ENCODE measurements around the gene SLC22A4.

Gene SLC22A4

DNA sequence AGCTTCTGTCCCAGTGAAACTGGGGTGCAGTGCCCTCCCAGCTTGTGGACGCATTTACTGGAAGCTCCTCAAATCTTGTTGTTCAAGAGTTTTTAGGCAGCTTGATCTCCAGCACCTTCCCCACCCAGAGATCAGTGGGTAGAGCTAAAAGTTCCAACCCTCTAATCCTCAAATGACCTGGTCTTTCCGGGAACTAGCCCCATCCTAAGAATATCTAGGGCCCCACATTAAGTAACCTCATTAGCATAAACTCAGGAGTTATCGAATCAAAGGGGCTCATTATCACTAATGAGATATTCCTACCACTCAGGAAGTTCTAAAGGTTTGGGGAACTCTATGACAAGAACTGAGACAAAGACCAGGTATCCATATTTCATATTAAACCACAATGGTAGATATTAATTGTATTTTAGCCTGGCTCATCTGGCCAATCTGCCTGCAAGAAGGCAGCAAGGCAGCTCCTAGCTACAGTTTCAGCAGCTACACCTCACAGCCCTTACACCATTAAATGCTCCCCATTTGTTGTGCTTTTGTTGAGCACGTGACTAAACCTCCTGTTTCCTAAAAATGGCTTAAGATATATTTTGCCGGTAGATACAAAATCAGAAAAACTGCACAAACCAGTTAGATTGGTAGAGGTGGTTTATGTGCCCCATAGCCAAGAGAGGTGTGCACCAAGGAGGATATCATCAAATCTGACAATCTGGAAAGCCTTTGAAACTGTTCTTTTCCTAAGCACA, 50.8 kb downstream of the SLC22A4 start:
- no peak for DNase-seq

GRCh38 chr5:132353486-132353995, 59.3 kb downstream of the SLC22A4 start:
- DNase-seq, result no peak

GRCh38 chr5:132354381-132355139, 60.4 kb downstream of the SLC22A4 start:
- no peak for DNase-seq

DNA sequence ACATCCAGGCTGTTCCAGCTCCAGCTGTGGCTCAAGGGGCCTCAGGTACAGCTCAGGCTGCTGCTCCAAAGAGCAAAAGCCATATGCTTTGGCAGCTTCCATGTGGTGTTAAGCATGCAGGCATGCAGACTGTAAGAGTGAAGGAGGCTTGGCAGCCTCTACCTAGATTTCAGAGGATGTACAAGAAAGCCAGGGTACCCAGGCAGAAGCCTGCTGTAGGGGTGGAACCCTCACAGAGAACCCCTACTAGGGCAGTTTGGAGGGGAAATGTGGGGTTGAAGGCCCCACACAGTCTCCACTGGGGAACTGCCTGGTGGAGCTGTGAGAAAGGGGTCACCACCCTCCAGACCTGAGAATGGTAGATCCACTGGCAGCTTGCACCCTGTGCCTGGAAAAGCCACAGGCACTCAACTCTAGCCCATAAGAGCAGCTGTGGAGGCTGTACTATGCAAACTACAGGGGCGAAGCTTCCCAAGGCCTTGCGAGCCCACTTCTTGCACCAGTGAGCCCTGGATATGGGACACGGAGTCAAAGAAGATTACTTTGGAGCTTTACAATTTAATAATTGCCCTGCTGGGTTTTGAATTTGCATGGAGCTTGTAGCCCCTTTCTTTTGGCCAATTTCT, 61.1 kb downstream of the SLC22A4 start:
- DNase-seq, result no peak

DNA sequence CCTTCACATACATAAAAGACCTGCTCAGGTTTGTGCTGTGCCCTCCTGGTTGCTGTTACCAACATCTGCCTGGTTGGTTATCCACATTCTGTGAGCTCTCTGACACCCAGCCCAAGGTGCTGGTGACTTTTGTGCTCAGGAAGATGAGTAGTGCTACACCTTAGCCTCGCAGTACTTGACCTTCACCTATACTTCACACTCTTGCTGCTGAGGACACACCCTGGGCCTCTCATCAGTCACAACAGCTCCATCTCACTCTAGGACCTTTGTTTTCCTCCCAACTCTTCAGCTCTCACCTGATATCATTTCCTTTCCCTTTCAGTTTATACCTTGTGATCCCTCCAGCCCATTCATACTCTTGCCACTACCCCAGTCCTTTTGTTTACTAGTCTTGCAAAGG, 64.6 kb downstream of the SLC22A4 start:
- DNase-seq, result no peak

GRCh38 chr5:132362086-132362485, 67.9 kb downstream of the SLC22A4 start:
- no peak for DNase-seq

GRCh38 chr5:132363431-132364112, 69.4 kb downstream of the SLC22A4 start:
- DNase-seq, result no peak

- no peak for DNase-seq
Observed at GRCh38 chr5:132364319-132364718, 70.1 kb downstream of the SLC22A4 start.

DNA sequence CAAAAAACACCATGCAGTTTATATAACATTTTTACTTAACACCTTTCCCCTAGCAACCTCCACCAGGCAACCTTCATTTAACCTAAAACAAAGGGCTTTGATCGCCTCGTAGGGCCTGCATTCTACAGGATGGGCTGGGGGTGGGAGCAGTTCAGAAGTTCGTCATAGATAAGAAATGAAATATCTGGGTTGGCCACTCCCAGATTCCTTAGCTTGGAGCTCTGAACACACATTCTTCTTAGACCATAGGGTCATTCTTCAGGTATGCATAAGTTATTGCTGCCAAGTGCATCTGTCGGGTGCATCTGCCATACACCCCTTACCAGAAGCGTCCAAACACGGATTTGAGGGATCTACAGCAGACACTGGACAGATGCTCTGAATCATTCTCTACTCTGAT, 71.0 kb downstream of the SLC22A4 start:
- no peak for DNase-seq

GRCh38 chr5:132368186-132368585, 74.0 kb downstream of the SLC22A4 start:
- no peak for DNase-seq

GRCh38 chr5:132369007-132369473, 74.8 kb downstream of the SLC22A4 start:
- no peak for DNase-seq

- DNase-seq, result peak; percentile 4
Observed at GRCh38 chr5:132369474-132370180, 75.4 kb downstream of the SLC22A4 start, which contains the start of gene SLC22A5. TSS of gene SLC22A5 (plus strand) at chr5:132369710. CDS start at chr5:132369973, 263 bp downstream.

DNA sequence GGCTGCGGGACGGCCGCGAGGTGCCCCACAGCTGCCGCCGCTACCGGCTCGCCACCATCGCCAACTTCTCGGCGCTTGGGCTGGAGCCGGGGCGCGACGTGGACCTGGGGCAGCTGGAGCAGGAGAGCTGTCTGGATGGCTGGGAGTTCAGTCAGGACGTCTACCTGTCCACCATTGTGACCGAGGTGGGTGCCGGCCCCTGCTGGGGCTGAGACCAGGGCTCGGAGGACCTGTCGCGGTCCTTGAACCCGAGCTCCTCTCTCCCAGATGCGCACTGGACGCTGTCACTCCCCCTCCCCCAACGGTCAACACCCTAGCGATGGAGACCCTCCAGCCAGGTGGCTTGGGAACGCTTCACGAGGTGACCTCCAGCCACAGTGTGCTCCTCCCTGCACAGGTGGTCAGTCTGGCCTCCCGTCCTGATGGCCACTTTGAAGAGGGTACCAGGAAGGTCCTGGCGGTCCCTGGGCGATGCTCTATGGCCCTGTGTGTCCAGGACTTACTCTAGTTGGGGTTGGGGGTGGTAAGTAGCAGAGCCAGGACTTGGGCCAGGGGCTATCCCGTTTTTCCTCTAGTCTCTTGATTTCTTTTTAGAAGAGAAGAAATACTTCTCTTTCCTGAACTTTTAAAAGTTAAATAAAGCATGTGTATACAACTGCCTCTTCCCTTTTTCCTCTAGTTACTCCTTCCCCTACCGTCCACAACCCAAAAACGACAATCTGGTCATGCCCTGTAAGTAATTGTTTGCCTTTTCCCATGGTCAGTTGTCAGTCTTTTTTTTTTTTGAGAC, 76.2 kb downstream of the SLC22A4 start:
- no peak for DNase-seq

DNA sequence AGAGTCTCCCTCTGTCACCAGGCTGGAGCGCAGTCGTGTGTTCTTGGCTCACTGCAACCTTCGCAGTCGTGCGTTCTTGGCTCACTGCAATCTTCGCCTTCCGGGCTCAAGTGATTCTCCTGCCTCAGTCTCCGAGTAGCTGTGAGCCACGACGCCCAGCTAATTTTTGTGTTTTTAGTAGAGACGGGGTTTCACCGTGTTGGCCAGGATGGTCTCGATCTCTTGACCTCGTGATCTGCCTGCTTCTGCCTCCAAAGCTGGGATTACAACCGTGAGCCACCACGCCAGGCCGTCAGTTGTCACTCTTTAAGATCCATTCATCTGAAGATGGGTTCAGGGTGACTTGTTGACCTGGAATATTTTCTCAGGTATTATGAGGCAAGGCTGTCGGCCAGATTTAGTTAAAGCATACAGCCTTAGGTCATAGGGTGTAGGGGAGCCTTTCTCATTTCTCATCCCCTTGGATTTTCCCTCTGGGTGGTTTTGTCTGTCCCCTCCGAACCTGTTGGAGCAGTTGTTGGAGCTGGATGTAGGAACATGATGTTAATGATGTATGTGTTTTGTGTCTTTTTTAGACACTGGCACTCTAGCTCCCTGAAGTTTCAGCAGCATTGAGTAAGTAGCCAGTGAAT, 76.9 kb downstream of the SLC22A4 start:
- DNase-seq, result no peak

DNA sequence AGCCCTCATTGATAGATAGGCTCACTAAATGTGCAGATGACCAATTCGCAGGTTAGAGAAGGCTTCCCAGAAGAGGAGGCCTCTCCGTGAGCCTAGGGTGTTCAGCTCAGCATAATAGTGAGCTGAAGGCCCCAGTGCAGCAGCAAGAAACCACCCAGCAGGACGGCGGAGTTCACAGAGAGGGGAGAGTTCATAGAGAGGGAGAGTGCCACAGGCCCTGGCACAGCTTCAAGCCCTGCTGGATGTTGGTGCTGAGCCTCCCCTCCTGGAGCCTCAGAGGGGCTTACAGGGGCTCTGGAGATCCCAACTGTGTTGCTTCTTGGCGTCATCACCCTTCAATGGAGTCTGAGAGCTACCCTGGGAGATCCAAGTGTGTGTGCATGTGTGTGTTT, 77.4 kb downstream of the SLC22A4 start:
- DNase-seq, result no peak

DNA sequence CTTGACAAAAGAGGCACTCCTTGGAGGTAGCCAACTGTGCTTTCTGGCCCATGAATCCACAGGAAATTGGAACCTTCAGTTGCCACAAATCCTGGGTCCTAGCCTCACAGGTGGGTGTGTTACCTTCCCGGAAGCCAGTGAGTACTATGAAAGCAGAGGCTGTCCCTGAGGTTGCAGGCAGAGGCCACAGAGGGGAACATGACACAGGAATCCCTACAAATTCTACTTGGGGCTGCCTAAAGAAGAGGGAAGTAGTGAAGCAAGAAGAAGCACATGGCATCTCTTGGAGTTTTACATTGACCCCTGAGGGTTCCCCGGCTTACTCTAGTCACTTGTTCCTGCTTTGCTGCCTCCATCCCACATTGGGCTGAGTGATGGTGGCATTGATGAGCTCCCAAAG, 77.9 kb downstream of the SLC22A4 start:
- DNase-seq, result no peak

- DNase-seq, result no peak
Observed at GRCh38 chr5:132372542-132372941, 78.3 kb downstream of the SLC22A4 start.

DNA sequence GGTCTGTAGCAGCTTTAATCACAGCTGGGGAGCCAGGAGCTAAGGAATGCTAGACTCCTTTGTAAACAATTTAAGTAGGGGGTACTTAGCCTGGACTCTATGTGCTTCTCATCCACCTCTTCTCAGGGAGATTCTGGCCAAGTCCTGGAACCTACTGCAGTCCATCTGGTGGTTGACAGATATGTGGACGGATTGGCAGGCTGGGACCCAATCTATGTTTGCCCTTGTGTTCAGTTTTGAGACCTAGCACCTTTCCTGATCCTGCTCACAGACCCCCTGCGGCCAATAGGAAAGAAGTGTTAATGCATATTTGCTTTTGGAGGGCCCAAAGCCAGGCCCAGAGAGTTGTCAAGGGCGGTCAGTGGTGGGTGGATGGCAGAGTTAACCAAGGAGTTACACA, 81.8 kb downstream of the SLC22A4 start:
- no peak for DNase-seq

GRCh38 chr5:132376694-132377641, 82.8 kb downstream of the SLC22A4 start:
- no peak for DNase-seq

DNA sequence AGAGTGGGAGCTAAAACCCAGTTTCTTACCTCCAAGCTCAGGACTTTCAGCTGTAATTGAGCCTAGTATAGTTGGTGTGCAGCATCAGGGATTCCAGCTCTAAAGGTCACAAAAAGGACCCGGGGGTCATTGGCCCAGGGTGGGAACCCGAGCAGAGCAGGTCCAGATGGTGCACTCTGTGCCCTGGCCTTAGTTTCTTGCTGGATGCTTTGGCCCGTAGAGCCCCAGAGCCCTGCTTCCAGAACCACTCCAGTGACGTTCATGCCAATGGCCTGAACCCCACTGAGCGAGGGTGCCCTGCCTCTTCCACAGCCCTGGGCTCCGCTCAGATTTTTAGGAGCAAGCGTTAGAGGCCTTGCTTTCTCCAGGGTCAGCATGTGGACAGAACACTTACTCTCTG, 83.5 kb downstream of the SLC22A4 start:
- DNase-seq, result no peak

Data from NCI-H1694 (cell line).